ENCODE measurements around the gene CEND1. TPM values are rescaled to one million over a fixed set of nuclear protein-coding genes. Genes with fewer than 3 reads are reported as not detected.

The CEND1 gene
- total and polyA plus RNA-seq, 2 of the 13 experiments (the other 11 are each of a cell fraction or from before 2014, with no cell fraction given) = not detected

GRCh38 chr11:830295-831117 is 40.6 kb upstream of the CEND1 start (continued):
- TF ChIP-seq ATF7-NPFF (CRISPR knock-in tag; IDR thresholded peaks at IDR 0.05; ENCODE audit: low read depth) (0 out of 2 replicates have a peak, but pooled peaks have one; percentile 34), ZNF614 (CRISPR knock-in tag; IDR thresholded peaks at IDR 0.05; ENCODE audit: borderline replicate concordance) (0 out of 2 replicates have a peak, but pooled peaks have one; percentile 35), NFIB (CRISPR knock-in tag; IDR thresholded peaks at IDR 0.05; ENCODE audit: borderline replicate concordance) (no peak), MTF1 (CRISPR knock-in tag; IDR thresholded peaks at IDR 0.05) (0 out of 2 replicates have a peak, but pooled peaks have one; percentile 33), SMYD3 (CRISPR knock-in tag; IDR thresholded peaks at IDR 0.05) (no peak), ZFY (CRISPR knock-in tag; IDR thresholded peaks at IDR 0.05) (0 out of 2 replicates have a peak, but pooled peaks have one; percentile 18), ZNF740 (CRISPR knock-in tag; IDR thresholded peaks at IDR 0.05) (no peak), WIZ (CRISPR knock-in tag; IDR thresholded peaks at IDR 0.05) (no peak), PAX8 (CRISPR knock-in tag; IDR thresholded peaks at IDR 0.05; ENCODE audit: borderline replicate concordance) (no peak), MIXL1 (CRISPR knock-in tag; IDR thresholded peaks at IDR 0.05) (no peak), ZNF737 (CRISPR knock-in tag; IDR thresholded peaks at IDR 0.05; ENCODE audit: borderline replicate concordance) (no peak), DPF2 (CRISPR knock-in tag; IDR thresholded peaks at IDR 0.05; ENCODE audit: borderline replicate concordance, low read depth) (no peak), PCBP1 (IDR thresholded peaks at IDR 0.05; ENCODE audit: borderline replicate concordance, low read depth, low read length) (no peak), DRAP1 (CRISPR knock-in tag; IDR thresholded peaks at IDR 0.05) (peak; percentile 85), ZNF326 (CRISPR knock-in tag; IDR thresholded peaks at IDR 0.05; ENCODE audit: borderline replicate concordance) (no peak), KAT7 (CRISPR knock-in tag; IDR thresholded peaks at IDR 0.05; ENCODE audit: borderline replicate concordance) (no peak; the same call in 1 of the 2 replicates), THYN1 (CRISPR knock-in tag; IDR thresholded peaks at IDR 0.05; ENCODE audit: borderline replicate concordance, low read depth) (no peak), MIER3 (CRISPR knock-in tag; IDR thresholded peaks at IDR 0.05; ENCODE audit: borderline replicate concordance) (no peak), ZNF337 (CRISPR knock-in tag; IDR thresholded peaks at IDR 0.05; ENCODE audit: borderline replicate concordance, low read depth) (no peak), POLR2A (IDR thresholded peaks at IDR 0.05; ENCODE audit: insufficient read depth in 1 of 2, low read depth in 2 of 2, low read length in 2 of 2) (no peak), SETDB1 (CRISPR knock-in tag; IDR thresholded peaks at IDR 0.05; ENCODE audit: borderline replicate concordance) (no peak), CAMTA2 (CRISPR knock-in tag; IDR thresholded peaks at IDR 0.05; ENCODE audit: borderline replicate concordance) (no peak), HIVEP1 (CRISPR knock-in tag; IDR thresholded peaks at IDR 0.05) (no peak; the same call in 1 of the 2 replicates), MXD3 (CRISPR knock-in tag; IDR thresholded peaks at IDR 0.05) (peak; percentile 47; the same call in 1 of the 2 replicates), HOXA3 (CRISPR knock-in tag; IDR thresholded peaks at IDR 0.05) (peak; percentile 12; the same call in 1 of the 2 replicates), ZNF891 (CRISPR knock-in tag; IDR thresholded peaks at IDR 0.05) (peak; percentile 37; the same call in 1 of the 2 replicates), RBM39 (IDR thresholded peaks at IDR 0.05; ENCODE audit: low read depth, low read length, poor library complexity, severe bottlenecking) (peak; percentile 71)
- TF ChIP-seq, protein P1, sequence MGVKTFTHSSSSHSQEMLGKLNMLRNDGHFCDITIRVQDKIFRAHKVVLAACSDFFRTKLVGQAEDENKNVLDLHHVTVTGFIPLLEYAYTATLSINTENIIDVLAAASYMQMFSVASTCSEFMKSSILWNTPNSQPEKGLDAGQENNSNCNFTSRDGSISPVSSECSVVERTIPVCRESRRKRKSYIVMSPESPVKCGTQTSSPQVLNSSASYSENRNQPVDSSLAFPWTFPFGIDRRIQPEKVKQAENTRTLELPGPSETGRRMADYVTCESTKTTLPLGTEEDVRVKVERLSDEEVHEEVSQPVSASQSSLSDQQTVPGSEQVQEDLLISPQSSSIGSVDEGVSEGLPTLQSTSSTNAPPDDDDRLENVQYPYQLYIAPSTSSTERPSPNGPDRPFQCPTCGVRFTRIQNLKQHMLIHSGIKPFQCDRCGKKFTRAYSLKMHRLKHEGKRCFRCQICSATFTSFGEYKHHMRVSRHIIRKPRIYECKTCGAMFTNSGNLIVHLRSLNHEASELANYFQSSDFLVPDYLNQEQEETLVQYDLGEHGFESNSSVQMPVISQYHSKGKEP (CRISPR knock-in tag; IDR thresholded peaks at IDR 0.05) = no peak

All from HepG2 (cell line).